NCI-H748 (cell line): Measurements from ENCODE around the gene GAL3ST1.
A peak's percentile ranks its signal among the peaks of the same experiment; 100 is the strongest.
"Not testable (repeated sequence)": the region's sequence is repeated elsewhere in the genome, so short reads cannot be mapped to it uniquely, and the experiment has no call there.

ENCODE experiments used
- DNase-seq: peaks from one replicate; lab custom pipeline; 2025; ENCODE audit not compliant: unreplicated experiment; lab: John Stamatoyannopoulos, UW

The GAL3ST1 gene

GRCh38 chr22:30574095-30574981 is at the start of gene GAL3ST1:
TSS of gene GAL3ST1 (minus strand) at chr22:30574665. CDS start at chr22:30557392, 17,273 bp downstream.
- peak; percentile 39 for DNase-seq

DNA sequence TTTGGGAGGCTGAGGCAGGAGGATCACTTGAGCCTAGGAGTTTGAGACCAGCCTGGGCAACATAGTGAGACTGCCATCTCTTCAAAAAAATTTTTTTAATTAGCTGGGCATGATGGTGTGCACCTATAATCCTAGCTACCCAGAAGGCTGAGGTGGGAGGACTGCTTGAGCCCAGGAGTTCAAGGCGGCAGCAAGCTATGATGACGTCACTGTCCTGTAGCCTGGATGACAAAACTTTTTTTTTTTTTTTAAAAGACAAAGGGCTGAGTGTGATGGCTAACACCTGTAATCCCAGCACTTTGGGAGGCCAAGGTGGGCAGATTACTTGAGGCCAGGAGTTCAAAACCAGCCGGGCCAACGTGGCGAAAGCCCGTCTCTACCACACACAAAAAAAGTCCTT is 45.4 kb upstream of the GAL3ST1 start:
- not testable (repeated sequence) for DNase-seq

GRCh38 chr22:30617819-30618218 is 43.4 kb upstream of the GAL3ST1 start:
- DNase-seq, result no peak

DNA sequence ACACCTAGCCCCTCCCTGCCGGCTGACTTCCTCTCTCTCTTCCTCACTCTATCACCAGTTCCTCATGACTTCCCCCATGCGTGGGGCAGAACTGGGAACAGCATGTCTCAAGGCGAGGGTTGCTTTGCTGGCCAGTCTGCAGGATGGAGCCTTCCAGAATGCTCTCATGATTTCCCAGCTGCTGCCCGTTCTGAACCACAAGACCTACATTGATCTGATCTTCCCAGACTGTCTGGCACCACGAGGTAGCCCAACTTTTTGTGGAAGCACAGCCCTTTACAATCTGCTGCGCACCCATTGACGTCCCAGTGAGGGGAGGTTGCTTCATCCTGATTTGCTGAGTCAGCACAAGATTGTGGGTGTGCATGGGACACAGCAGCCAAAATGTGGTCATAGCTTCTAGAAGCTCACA is 41.1 kb upstream of the GAL3ST1 start:
- DNase-seq, result no peak

- DNase-seq, result no peak
Observed at GRCh38 chr22:30614879-30615278, 40.4 kb upstream of the GAL3ST1 start.

GRCh38 chr22:30614268-30614667 is 39.8 kb upstream of the GAL3ST1 start:
- no peak for DNase-seq

GRCh38 chr22:30612789-30613188 is 38.3 kb upstream of the GAL3ST1 start:
- no peak for DNase-seq

DNA sequence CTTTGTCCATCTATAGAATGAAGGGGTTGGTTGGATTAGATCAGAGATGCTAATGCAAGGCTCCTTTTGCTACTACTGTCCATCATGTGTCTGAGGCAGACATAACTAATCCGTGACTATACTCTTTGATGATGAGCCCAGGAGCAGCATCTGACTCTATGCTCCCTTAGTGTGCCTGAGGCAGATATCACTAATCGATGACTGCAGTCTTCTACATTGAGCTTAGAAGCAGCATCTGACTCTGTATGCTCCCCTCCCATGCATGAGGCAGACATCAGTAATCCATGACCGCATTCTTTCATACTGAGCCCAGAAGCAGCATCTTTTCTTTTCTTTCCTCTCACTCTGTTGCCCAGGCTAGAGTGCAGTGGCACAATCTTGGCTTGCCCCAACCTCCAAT is 36.7 kb upstream of the GAL3ST1 start:
- DNase-seq, result no peak

GRCh38 chr22:30610299-30610698 is 35.8 kb upstream of the GAL3ST1 start:
- DNase-seq, result no peak

DNA sequence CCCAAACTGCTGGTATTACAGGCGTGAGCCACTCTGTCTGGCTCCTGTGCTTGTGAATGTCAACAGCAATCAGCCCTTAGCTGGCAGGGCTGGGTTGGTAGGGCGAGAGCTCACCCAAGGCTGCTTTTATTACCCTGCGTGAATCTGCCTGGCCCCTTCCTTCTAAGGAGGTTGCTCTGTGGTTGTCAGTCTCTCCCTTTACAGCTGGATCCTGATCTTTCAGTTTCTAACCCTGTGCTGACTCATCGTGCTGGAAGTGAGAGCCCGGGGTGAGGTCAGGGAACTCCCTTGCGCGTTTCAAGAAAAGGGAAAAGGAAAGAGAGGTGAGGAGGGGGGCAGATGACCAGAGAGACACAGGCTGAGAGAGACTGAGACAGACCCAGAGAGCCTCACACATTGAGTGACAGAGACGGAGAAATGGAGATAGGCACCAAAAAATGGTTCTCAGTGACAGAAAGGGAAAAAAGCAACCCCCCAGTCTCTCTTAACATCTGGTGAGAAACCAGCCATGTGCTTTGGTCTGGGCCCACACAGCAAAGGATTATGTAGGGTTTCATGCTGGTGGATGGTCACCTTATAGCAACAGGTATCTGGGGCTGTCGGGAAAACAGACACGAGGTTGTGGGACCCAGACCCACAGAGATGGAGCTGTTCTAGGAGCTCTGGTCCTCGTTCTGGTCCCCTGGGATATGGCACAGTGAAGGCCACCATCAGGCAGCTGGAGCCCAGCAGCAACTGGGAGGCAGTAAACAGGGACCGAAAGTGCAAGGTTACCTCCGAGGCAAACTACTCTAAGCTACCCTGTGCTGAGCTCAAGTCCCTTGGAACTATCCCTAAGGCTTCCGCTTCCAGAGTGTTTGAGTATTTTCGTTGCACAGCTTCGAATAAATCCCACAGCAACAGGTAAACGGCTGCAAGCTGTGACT is 35.1 kb upstream of the GAL3ST1 start:
- DNase-seq, result no peak

GRCh38 chr22:30607939-30608338 is 33.5 kb upstream of the GAL3ST1 start:
- no peak for DNase-seq

GRCh38 chr22:30607300-30607930 is 33.0 kb upstream of the GAL3ST1 start:
- no peak for DNase-seq

- peak; percentile 83 for DNase-seq
Observed at GRCh38 chr22:30606455-30607299, 32.2 kb upstream of the GAL3ST1 start, which contains the start of gene TCN2. TSS of gene TCN2 (plus strand) at chr22:30607174. CDS start at chr22:30607332, 158 bp downstream.

DNA sequence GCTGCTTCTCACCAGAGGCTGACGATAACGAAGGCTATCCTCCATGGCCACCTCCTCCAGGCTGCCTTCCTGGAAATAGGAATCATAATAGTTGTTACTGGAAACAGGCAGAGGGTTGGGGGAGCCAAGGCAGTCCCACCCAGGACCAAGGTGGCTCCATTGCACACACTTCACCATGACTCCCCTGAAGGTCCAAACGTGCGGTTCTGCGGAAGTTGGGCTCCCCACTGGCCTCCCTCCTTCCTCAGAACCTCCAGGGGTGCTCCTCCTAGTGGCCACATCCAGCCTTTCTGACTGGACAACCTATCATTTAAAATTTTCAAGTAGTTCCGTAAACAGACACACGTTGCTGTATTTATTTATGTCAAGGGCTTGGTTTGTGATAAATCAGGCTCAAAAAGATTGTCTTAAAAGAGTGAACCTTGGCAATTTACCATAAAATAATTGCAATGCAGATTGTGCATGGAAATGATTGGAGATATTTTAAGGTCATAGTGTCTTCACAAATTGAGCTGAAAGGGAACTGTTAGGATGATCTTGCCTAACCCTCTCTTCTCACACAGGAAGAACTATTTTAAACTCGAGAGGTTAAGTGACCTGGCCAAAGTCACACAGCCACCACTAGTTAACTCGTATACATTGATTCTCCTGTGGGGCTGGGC is 31.1 kb upstream of the GAL3ST1 start:
- peak; percentile 55 for DNase-seq

DNA sequence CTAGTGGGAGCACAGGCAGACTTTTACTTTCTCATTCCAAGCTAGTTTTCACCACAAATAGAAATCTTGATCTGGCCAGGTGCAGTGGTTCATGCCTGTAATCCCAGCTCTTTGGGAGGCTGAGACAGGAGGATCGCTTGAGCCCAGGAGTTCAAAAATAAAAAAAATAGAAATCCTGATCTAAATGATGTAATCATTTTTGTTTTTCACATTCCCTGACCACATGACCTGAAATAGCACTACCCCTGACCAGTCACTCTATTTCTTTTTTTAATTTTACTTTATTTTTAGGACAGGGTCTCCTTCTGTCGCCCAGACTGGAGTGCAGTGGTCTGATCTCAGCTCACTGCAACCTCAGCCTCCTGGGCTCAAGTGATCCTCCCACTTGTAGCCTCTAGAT is 30.3 kb upstream of the GAL3ST1 start:
- DNase-seq, result no peak

DNA sequence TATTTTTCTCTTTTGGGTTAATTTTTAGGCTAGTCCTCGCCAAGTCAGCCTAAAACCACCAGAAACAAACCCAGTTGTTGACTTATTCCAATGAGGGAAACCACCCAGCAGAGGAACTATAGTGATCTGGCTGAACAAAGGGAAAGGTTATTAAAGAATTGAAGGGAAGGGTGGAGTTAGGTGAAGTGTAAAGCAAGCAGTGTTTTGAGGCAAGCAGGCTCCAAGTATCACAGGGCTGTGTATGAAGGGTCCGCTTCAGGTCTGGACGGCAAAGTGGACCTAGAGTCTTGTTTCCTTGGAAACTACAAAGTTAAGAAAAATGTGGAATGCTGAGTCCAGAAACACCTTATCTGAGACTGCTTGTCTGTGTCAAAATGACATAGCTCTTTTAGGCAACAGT is 29.3 kb upstream of the GAL3ST1 start:
- DNase-seq, result no peak

- DNase-seq, result peak; percentile 20
Observed at GRCh38 chr22:30602049-30602448, 27.6 kb upstream of the GAL3ST1 start.

- DNase-seq, result no peak
Observed at GRCh38 chr22:30601464-30601863, 27.0 kb upstream of the GAL3ST1 start.

- no peak for DNase-seq
Observed at GRCh38 chr22:30600921-30601320, 26.5 kb upstream of the GAL3ST1 start.

- DNase-seq, result no peak
Observed at GRCh38 chr22:30598986-30599385, 24.5 kb upstream of the GAL3ST1 start.
